Measurements from ENCODE around the gene OBSCN.
"Not testable (repeated sequence)": the region's sequence is repeated elsewhere in the genome, so short reads cannot be mapped to it uniquely, and the experiment has no call there.

The OBSCN gene

DNA sequence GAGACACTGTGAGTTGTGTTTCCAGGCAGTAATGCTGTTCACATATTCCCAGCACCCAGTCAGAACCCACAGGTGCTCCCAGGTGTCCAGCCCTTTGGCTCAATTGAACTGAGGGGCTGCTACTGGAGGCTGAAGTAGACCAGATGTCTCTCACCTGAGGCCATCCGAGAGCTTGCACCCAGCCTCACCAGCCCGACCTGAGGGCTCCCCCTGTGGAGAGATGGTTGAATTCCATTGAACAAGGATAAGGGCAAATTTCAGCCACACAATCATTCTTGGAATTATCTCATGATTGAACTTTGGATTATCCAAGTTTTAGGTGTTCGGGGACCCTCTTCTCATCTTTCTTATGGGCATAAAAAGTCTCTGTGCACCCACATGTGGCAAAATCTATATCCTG lies 52.1 kb downstream of the OBSCN start:
- no peak for DNase-seq (ENCODE audit: low read depth)

GRCh38 chr1:228261706-228262105 lies 53.9 kb downstream of the OBSCN start:
- DNase-seq (ENCODE audit: low read depth) = no peak

- no peak for DNase-seq (ENCODE audit: low read depth)
Measured at GRCh38 chr1:228262475-228262874, 54.6 kb downstream of the OBSCN start.

DNA sequence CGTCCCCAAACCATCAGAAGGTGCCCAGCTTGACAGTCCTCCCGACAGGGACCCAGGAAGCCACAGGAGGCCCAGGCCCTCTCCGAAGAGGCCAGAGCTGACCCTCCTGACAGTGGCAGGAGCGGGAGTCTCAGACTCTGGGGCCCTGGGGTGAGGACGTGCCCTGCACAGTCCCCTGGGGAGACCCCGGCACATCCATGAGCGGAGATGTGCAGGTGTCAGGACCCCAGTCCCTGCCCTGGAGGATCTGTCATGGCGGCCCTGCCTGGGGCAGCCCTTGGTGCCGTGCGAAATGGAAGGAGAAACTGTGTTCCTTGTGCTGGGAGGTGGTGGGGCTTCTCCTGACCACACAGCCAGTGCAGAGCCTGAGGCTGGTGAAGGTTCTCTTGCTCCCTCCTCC lies 55.8 kb downstream of the OBSCN start:
- DNase-seq (ENCODE audit: low read depth) = no peak

- DNase-seq (ENCODE audit: low read depth) = no peak
Measured at GRCh38 chr1:228264090-228264829, 56.4 kb downstream of the OBSCN start.

DNA sequence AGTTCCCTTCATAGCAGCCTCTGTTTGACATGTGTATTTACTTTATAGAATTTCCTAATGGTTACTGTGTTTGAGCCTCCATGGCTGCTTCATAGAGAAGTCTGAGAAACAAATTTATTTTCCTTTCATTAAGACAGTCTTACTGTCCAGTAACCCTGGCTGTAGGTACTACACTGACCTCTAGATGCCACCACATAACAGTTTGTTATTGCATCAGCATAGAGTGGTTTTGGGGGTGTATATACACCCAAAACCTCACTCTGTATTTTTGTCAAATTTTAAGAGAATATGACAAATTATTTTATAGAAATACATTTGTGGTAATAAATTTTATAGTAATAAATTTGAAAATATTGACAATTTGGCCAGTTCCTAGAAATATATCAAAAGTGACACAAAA lies 57.3 kb downstream of the OBSCN start:
- DNase-seq (ENCODE audit: low read depth) = no peak

DNA sequence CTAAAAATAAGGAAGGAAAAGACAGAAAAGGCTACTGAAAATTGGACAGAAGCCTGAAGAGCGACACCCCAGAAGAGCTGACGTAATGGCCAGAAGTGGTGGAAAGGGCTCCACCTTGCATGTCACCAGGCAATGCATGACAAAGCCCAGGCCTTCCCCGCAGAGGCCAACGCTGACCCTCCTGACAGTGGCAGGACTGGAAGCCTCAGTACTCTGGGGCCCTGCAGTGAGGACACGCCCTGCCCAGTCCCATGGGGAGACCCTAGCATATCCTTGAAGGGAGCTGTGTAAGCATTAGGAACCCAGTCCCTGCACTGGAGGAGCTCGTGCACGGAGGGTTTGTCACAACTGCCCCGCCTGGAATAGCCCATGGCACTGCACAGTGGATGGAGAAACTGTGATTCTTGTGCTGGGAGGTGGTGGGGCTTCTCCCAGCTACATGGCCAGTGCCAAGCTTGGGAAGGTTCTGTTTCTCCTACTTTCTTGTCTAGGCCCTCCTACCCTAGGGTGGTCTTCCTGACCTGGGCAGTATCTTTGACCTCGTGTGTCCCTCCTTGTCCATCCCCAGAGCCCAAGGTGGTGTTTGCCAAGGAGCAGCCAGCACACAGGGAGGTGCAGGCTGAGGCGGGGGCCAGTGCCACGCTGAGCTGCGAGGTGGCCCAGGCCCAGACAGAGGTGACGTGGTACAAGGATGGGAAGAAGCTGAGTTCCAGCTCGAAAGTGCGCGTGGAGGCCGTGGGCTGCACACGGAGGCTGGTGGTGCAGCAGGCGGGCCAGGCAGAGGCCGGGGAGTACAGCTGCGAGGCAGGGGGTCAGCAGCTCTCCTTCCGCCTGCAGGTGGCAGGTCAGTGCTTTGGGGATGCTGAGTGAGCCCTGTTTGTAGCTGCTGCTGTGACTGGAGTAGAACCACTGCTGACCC lies 60.4 kb downstream of the OBSCN start:
- DNase-seq (ENCODE audit: low read depth) = no peak

DNA sequence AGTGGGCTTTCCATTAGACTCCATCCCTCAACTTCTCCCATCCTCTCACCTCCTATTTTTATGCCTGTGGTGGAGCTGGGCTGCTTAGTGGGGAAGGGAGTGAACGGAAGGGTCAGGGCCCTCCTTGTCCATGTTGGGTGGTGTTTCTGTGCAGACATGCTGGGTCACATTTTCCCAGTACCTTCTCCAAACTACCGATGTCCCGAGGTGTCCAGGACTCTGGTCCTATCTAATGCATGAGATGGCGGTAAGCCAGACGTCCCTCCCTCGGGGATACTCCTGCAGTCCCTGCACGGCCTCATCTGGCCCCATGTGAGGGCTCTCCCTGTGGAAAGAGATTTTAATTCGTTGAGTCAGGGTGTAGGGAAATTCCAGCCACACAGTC lies 61.0 kb downstream of the OBSCN start:
- no peak for DNase-seq (ENCODE audit: low read depth)

DNA sequence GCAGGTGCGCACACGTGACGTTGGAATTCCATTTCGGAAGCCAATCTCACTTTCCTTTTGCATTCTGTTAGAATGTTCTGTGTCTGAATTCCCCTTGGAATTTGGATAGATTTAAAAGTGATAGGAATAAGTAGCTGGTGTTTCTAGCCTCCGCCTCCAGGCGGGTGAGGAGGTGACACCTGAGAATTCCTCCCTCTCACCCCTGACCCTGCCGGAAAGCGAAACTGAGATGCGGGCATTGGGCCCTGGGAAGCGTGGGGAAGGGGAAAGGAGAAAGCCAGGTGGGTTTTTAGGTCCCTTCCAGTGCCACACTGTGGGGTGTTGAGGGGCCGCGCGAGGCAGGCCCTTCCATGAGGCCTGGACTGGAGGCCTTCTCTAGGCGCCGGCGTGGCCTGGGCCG lies 61.6 kb downstream of the OBSCN start:
- not testable (repeated sequence) for DNase-seq (ENCODE audit: low read depth)

DNA sequence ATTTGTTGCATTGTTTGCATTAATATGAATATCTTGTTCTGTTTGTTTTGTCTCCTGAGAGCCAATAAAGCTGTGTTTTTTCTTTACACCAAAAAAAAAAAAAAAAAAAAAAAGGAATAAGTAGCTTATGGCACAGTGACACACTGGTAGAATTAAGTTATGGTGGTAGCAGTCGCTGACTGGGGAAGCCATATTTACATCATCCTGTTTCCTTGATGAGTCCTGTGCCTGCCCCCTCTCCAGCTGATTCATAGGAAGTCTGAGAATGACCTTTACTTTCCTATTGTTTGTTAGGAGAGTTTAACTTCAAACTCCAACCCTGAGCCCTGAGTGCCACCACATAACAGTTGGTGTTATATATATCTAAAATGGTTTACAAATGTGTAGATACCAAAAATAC lies 62.2 kb downstream of the OBSCN start:
- DNase-seq (ENCODE audit: low read depth) = no peak

DNA sequence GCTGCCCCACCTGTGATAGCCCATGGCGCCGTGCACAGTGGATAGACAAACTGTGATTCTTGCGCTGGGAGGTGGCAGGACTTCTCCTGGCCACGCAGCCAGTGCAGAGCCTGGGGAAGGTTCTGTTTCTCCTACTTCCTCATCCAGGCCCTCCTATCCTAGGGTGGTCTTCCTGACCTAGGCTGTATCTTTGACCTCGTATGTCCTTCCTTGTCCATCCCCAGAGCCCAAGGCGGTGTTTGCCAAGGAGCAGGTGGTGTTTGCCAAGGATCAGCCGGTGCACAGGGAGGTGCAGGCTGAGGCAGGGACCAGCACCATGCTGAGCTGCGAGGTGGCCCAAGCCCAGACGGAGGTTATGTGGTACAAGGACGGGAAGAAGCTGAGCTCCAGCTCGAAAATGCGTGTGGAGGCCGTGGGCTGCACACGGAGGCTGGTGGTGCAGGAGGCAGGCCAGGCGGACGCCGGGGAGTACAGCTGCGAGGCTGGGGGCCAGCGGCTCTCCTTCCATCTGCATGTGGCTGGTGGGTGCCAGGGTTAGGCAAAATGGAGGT lies 63.9 kb downstream of the OBSCN start:
- no peak for DNase-seq (ENCODE audit: low read depth)

- no peak for DNase-seq (ENCODE audit: low read depth)
Measured at GRCh38 chr1:228272331-228272791, 64.5 kb downstream of the OBSCN start.

DNA sequence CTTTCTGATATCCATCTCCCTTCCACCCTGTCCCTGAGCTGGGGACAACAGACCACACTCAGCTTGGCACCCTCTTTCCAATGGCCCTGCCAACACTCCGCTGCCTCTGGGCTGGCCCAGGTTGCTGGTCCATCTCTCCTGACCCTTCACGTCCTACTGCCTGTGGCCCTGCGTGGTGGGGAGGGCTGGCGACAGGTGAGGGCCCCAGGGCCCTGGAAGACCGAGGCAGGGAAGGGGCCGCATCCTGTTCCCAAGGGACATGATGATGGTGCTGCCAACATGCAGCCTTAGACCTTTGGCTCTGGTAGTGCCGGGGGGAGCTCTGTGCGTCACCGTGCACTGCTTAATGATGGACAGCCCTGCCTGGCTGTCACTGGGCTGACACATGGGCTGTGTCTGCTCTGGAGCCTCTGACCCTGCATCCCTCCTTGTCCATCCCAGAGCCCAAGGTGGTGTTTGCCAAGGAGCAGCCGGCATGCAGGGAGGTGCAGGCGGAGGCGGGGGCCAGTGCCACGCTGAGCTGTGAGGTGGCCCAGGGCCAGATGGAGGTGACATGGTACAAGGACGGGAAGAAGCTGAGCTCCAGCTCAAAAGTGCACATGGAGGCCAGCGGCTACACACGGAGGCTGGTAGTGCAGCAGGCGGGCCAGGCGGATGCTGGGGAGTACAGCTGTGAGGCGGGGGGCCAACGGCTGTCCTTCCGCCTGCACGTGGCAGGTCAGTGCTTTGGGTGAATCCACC lies 65.2 kb downstream of the OBSCN start:
- no peak for DNase-seq (ENCODE audit: low read depth)

GRCh38 chr1:228273720-228274451 lies 66.0 kb downstream of the OBSCN start:
- DNase-seq (ENCODE audit: low read depth) = no peak

- DNase-seq (ENCODE audit: low read depth) = no peak
Measured at GRCh38 chr1:228274452-228275178, 66.8 kb downstream of the OBSCN start.

DNA sequence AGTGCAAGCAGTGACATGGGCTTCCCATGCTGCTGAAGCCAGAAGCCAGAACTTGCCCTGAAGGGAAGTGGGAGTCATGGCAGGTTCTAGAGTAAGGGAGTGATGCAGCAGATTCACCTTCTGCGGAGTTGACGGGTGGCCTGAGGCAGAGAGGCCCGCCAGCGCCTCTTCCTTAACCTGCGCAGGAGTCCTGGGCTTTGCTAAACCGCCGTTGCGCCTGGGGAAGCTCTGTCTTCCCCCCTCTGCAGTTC lies 67.3 kb downstream of the OBSCN start:
- no peak for DNase-seq (ENCODE audit: low read depth)

DNA sequence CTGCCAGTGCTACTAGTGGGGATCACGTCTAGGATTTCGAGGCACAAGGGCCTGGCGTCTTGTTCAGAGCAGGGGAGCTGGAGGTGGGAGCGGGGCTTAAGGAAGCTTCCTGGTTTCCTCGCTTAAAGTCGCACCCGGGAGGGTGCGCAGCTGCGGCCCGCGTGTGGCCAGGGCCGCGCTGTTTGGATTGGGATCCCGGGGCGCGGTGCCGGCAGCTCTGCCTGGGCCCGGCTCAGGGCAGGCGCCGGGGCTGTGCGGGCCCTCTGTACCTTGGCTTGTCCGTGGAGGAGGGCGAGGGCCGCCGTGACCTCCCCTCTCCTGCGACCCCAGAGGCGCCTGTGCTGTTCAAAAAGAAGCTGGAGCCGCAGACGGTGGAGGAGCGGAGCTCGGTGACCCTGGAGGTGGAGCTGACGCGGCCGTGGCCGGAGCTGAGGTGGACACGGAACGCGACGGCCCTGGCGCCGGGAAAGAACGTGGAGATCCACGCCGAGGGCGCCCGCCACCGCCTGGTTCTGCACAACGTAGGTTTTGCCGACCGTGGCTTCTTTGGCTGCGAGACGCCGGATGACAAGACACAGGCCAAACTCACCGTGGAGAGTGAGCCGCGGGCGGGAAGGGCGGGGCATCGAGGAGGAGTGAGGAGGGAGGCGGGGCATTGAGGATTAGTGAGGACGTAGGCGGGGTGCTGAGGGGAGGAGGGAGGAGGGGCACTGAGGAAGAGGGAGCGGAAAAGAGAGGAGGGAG lies 67.8 kb downstream of the OBSCN start:
- DNase-seq (ENCODE audit: low read depth) = peak; percentile 84

DNA sequence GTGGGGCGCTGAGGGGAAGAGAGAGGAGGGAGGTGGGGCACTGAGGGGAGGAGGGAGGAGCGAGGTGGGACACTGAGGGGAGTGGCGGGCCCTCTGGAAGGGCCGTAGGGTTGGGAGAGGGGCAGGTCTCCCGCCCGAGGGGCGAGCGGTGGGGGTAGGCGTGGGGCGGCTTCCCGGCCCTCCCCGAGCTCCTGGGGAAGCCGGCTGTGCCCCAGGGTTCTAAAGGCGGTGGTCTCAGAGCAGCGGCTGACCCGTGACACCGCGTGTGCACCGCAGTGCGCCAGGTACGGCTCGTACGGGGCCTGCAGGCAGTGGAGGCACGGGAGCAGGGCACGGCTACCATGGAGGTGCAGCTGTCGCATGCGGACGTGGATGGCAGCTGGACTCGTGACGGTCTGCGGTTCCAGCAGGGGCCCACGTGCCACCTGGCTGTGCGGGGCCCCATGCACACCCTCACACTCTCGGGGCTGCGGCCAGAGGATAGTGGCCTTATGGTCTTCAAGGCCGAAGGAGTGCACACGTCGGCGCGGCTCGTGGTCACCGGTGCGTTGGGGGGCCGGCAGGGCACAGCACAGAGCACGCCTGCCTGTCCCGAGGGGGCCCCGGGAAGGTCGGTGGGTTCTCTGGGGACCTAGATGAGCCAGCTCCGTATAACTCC lies 68.5 kb downstream of the OBSCN start:
- DNase-seq (ENCODE audit: low read depth) = no peak

GRCh38 chr1:228276901-228277490 lies 69.2 kb downstream of the OBSCN start:
- no peak for DNase-seq (ENCODE audit: low read depth)

Data from activated gamma-delta T cell treated with anti-CD3 and anti-CD28 coated beads, Interleukin-2, amount 50 U/mL, for 16 hours (primary cell).